NCI-H1092 treated with DMSO at 0.1 percent for 48 hours (cell line): Measurements from ENCODE around the gene BAG3.
"Not testable (repeated sequence)": the region's sequence is repeated elsewhere in the genome, so short reads cannot be mapped to it uniquely, and the experiment has no call there.

Source experiments
- DNase-seq: peaks from one replicate; lab custom pipeline; 2025; lab: John Stamatoyannopoulos, UW

BAG3 gene

GRCh38 chr10:119640875-119641526 is 10.2 kb upstream of the BAG3 start:
- DNase-seq: no peak

- DNase-seq: no peak
Observed at GRCh38 chr10:119642556-119643111, 8.5 kb upstream of the BAG3 start.

GRCh38 chr10:119643306-119644204 is 7.6 kb upstream of the BAG3 start:
- no peak for DNase-seq

- DNase-seq: no peak
Observed at GRCh38 chr10:119644205-119644814, 6.9 kb upstream of the BAG3 start.

- DNase-seq: no peak
Observed at GRCh38 chr10:119644994-119645393, 6.2 kb upstream of the BAG3 start.

- no peak for DNase-seq
Observed at GRCh38 chr10:119650062-119650461, 1.1 kb upstream of the BAG3 start.

GRCh38 chr10:119651514-119652360 is 557 bp downstream of the BAG3 start:
- no peak for DNase-seq

- DNase-seq: peak; percentile 7
Observed at GRCh38 chr10:119652361-119652730, 1.2 kb downstream of the BAG3 start.

GRCh38 chr10:119653209-119653608 is 2.0 kb downstream of the BAG3 start:
- no peak for DNase-seq

- DNase-seq: no peak
Observed at GRCh38 chr10:119653916-119654315, 2.7 kb downstream of the BAG3 start.

- no peak for DNase-seq
Observed at GRCh38 chr10:119654540-119654939, 3.4 kb downstream of the BAG3 start.

GRCh38 chr10:119655566-119656001 is 4.4 kb downstream of the BAG3 start:
- DNase-seq: no peak

- DNase-seq: no peak
Observed at GRCh38 chr10:119656760-119657159, 5.6 kb downstream of the BAG3 start.

GRCh38 chr10:119657725-119658124 is 6.5 kb downstream of the BAG3 start:
- DNase-seq: no peak

GRCh38 chr10:119658274-119658673 is 7.1 kb downstream of the BAG3 start:
- DNase-seq: no peak

GRCh38 chr10:119659951-119660350 is 8.8 kb downstream of the BAG3 start:
- no peak for DNase-seq

- not testable (repeated sequence) for DNase-seq
Observed at GRCh38 chr10:119662076-119662605, 11.0 kb downstream of the BAG3 start.

GRCh38 chr10:119663866-119664698 is 12.9 kb downstream of the BAG3 start:
- no peak for DNase-seq

GRCh38 chr10:119665901-119666708 is 14.9 kb downstream of the BAG3 start:
- DNase-seq: no peak

- no peak for DNase-seq
Observed at GRCh38 chr10:119666709-119667004, 15.5 kb downstream of the BAG3 start.
